GM19452 (cell line): ENCODE results near the gene PRAC1.

Experiments
- ATAC-seq: cut with Tn5 transposase; IDR thresholded peaks from one replicate; pipeline ENCODE4 v1.9.1; 2021; ENCODE audit not compliant: unreplicated experiment

Gene PRAC1

DNA sequence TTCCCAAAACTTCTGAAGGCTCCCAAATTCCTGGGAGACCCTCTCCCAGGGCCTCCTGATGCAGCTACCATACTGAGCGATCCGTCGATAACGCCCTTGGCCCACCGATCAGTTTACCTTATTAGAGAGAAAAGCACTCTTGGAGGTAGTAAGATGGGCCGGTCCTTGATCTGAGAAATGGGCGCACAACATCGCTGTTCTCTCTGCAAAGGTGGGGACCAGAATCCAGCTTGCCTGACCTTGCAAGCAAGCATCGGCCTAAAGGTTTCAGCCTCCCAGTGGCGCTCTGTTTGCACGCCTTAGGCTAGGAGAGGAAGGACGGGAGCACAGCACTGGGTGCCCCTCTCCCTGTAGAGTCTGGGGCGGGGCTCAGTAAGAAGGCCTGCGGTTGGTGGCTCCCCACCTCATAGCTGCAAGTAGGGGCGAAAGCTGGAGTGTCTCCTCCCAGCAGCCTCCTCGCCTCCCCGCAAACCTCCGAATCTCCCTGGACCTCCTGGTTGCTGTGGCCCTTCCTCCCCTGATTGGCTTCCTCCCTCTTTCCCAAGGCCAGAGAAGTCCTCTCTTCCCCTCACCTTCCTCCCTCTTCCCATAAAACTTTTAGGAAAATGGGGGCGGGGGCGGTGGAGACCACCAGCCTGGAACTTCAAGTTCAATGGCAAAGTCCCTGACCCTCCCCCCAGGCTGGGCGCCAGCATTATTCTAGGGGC lies at the start of gene PRAC1:
TSS of gene PRAC1 (minus strand) at position 318 of the 707 bp plus-strand sequence. CDS start at position 192, 126 bp downstream.
- no peak for ATAC-seq

GRCh38 chr17:48770954-48771353 lies 48.6 kb upstream of the PRAC1 start:
- no peak for ATAC-seq

DNA sequence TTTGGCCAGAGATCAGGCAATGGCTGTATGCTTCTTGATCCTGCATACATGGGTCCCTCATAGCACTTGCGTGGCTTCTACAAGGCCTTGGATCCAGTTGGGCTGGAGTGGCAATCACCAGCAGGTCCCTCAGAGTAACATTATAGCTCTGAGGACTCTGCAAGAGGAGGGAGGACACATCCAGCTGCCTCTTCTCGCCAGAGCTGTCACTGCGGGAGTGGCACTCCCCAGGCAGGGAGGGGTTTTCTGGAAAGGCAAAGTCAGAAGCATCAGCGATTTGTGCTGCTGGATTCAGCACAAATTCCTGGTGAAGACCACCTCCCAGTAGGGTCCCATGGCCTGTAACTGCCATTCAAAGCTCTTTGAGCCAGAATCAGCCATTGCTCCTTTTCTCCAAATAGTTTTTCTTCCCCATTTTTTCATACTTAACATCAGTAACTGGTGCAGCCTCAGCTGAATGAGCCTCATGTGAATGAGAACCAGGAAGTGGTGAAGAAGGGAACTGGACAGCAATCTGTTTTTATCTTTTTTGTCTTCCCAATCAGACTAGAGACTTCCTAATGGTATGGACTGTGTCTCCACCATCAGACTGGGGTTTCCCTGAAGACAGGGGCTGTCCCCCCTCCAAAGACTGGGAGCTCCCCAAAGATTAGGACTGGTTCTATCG lies 46.8 kb upstream of the PRAC1 start:
- ATAC-seq = no peak

- ATAC-seq = no peak
Measured at GRCh38 chr17:48767263-48767774, 45.0 kb upstream of the PRAC1 start.

DNA sequence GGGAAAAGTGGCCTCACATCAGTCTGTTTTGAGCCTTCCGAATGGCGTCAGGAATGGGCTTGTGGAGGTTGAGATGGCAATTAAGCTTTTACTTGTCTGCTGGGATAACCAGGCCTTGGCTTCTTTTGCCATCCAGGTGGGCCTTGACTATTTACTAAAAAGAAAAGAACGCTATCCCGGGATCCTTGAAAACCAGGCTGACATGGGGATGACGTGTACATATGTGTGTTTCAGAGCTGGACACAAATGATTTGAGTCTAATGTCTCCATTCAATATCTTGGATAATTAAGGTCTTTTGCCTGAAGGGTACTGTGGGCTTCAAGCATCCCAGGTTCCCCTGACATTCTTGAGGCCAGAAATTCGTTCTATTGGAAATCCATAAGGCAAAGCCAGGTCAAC lies 38.8 kb upstream of the PRAC1 start:
- no peak for ATAC-seq

- ATAC-seq = no peak
Measured at GRCh38 chr17:48760411-48760810, 38.1 kb upstream of the PRAC1 start.

- ATAC-seq = no peak
Measured at GRCh38 chr17:48759288-48759687, 37.0 kb upstream of the PRAC1 start.

GRCh38 chr17:48757524-48757961 lies 35.2 kb upstream of the PRAC1 start:
- ATAC-seq = no peak

DNA sequence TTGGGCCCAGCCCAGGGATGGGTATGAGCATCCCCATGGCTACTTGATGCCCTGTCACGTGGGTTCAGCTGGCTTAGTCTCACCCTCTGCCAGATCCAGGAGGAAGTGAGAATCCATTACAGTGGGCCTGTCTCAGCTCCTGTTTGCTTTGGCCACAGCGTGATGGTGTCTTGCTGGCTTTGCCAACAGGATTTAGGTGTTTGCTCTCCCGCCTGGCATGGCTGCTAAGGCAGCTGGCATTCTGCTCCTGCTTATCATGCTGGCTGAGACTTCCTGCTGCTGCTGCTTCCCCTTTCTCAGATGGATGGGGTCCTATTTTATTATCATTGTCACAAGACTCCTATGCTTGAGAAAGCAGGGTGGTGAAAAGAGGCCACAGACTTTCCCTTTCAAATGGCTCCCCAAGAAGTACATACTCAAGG lies 34.5 kb upstream of the PRAC1 start:
- ATAC-seq = no peak

DNA sequence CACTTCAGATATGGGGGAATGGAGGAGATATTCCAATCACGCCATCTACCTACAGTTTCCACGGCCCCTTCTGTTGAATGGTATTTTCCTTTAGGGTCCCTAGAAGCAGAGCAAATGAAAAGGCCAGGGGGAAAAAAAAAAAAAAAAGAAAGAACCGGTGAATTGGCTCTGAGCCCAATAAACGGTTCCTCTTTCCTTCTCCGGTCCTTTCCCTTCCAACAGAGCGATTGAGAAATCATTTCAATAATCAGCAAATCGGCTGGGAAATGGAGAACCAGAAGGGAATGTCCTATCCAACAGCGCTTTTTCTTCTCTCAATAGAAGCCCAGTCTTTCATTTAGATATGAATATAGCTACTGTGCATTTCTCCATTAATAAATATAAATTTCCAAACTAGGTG lies 33.0 kb upstream of the PRAC1 start:
- ATAC-seq = no peak

DNA sequence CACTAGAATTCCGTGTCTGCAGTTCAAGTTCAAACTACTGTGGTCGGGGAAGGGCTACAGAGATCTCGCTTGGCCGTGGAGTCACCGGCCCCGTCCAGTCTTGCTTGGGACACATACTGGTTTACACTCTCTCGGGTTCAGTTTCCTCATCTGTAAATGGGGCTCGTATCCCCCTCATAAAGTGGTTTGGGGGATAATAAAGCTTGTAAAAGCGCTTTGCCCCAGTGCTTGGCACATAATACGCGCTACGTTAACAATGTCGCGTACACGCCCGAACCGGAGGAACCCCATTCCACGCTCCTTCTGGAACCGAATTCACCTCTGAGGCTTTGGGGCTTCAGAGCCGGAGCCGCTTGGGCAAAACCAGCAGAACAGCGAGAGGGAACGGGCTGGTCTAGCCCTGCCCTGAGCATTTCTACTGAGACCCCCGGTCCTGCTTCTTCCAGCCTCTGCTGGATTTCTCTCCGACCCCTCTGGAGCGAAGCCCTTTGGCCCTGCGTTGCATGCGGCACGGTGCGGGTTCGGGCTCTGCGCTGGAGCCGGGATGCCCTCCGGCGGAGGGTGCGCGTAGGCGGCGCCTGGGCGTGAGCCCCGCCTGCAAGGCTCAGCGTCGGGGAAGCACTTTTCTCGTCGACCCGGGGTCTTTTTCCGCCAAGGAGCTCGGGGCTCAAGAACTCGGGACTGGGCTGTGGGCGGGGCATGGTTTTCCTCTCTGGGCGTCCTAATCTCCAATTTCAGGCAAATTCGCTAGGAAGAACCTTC lies 32.4 kb upstream of the PRAC1 start:
- ATAC-seq = no peak

- ATAC-seq = no peak
Measured at GRCh38 chr17:48753794-48754499, 31.6 kb upstream of the PRAC1 start.

DNA sequence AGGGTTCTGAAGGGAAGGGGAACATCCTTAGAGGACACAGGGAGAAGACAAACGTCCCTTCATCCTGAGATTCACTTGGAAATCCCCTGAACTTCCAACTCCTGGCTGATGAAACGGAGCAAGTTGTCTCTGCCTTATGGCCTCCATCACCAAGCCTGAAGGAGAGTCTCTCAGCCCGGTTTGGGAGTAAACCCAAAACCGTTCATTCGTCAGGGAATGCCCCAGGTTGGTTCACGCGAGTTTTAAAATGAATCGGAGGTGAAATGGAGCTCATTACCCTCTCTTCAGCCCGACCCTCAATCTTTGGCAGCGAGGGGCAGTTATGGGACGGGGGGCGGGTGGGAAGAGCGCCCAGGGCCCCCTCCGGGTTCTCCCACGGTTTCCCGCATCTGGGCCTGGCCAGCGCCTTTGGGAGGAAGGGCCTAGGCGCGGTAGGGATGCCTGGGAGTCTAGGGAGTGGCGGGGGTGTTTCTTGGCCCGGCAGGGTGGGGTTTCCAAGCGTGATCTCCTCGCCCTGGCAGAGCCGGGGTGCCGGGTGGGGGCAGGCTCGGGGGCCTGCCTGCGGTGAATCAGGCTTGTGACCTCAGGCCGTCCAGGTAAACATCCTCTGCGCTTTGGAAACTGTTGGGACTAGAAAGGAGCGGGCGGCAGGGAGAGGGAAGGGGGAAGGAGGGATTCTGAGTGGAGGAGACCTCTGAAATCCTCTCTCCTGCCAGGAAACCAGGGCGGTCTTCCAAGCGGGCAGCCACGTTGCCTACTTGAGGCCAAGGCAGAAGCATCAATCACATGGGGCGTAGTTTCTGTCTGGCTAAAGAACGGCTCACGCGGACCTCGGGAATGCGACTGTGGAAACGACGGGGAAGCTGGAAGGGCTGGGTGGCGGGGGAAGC lies 30.3 kb upstream of the PRAC1 start:
- no peak for ATAC-seq

GRCh38 chr17:48751733-48752398 lies 29.5 kb upstream of the PRAC1 start:
- ATAC-seq = no peak

GRCh38 chr17:48751172-48751571 lies 28.9 kb upstream of the PRAC1 start:
- no peak for ATAC-seq

GRCh38 chr17:48749621-48750553 lies 27.6 kb upstream of the PRAC1 start:
- no peak for ATAC-seq

DNA sequence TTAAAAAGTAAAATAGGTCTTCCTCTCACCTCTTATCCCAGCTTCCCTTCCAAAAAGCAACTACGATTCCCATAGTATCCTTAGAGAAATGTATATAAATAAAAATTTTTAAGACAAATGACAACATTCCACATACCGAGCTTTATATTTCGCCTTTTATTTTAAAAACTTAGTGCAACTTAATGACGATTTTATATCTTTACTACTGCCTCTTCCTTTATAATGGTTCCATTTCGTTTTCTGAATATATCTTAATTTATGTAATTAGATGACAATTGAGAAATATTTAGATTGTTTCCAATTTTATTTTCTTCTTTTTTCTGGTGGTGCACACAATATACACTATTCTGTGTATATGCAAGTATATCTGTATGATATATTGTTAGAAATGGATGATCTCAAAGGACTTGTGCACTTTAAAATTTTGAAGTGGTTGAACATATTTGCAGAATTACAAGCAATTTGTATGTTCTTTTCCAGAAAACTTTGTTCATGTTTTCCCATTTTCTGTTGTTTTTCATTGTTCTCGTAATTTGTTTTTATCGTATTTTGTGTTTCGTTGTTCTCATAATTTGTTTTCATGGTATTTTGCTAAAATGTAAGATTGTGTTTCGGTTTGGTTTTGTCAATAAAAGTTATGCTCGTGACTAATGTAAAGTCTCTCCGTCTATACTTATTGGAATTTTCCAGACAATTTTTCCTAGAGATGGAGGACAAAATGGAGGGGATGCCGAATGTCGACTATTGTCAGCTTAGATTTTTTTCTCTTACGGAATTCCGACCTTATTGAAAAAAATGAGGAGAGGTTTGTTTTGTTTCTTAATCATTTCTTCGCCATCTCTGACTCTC lies 26.6 kb upstream of the PRAC1 start:
- no peak for ATAC-seq
